Cardiac septum (tissue), 1 donor: ENCODE data around the gene PNMA6E. TPM values are rescaled to one million over a fixed set of nuclear protein-coding genes. Genes with fewer than 3 reads are reported as not detected.

Experiments
- DNase-seq: peaks from one replicate; pipeline ENCODE4 v3.0.0-alpha.2; 2020; ENCODE audit warnings: low spot score
- intact Hi-C: fragments of 100-400 bp; cut with DNase I; formaldehyde crosslinking; loops from one replicate; pipeline ENCODE4 v1.14.0; 2022
- total RNA-seq: library from RNA; stranded (reverse); fragmentation: NEBNext Ultra II Directional; extraction: Animal tissue kit (Norgen Biotek cat#: 25700); gene quantifications from one replicate; pipeline ENCODE4 v1.2.1, GENCODE V29; 2021
- donor health status: DM: no; HTN: no; CAD: no.

The PNMA6E gene
- total RNA-seq, 1 donor from 2014 or later: not detected

DNA sequence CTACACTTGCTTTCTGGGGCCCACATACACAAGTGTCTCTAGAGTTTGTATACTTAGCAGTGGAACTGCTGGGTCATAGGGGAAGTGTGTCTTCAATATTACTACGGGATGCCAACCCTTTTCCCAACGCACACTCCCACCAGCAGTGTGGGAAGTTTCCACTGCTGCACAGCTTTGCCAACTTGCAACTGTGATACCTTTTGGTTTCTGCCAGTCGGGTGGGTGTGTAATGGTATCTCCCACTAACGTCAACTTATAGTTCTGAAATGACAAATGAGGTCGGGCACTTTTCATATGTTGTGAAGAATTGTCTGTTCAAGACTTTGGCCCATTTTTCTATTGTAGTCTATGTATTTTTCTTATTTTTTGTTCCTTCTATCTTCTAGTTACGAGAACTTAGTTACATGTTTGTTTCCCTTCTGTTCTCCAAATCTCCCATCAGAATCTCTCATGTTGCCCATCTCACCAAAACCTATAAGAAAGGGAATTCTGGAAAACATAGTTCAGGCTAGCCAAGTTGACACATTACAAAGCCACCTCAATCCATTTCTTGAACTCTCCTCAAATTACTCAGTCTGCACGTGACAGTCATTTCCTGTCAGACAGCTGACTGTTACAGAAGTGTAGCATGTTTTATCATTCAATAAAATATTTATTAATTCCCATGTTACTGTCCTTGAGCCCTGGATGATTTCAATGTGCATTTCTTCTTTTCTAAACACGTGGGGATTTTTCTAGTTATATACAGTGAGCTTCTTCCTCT is 30.7 kb downstream of the PNMA6E start:
- no peak for DNase-seq
- intact Hi-C loops: no loop called here

DNA sequence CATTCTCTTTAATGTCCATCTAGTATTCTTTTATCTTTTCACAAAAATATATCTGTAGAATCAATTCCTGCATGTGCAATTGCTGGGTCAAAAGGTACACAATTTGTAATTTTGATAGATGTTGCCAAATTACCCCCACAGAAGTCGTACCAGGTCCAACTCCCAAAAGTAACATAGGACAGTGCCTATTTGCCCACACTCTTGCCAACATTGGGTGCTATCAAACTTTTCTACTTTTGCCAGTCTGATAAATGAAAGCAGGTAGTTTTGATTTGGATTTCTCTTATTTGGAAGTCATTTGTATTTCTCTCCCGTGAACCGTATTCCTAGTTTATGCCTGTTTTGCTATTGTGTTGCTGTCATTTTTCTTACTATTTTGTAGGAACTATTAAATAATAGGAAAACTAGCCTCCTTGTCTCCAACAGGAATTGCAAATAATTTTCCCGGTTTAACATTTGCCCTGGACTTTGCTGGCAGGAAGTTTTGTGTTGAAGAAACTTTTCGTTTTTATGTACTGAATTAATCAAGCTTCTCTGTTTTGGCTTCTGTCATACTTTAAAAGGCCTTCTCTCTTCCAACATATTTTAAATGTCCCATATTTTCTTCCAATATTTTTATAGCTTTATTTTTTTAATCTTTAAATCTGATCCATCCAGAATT is 34.1 kb downstream of the PNMA6E start:
- intact Hi-C loops: no loop called here
- DNase-seq: no peak

DNA sequence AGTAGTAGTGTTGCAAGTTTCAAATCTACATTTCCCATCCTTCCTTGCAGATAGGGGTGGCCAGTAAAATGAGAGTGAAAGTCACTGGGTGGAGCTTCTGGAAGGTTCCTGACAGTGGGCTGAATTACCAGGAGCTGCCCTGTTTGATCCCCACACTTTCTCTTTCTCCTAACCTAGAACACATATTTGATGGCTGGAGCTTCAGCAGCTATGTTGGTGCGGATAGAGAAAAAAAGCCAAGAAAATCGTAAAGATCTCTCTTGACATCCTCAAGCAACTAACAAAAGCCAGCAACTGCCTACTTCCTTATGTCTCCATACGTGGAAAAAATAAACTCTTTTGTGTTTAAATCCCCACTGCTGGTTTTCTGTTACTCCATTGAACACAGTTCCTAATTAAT is 35.0 kb downstream of the PNMA6E start:
- intact Hi-C loops: no loop called here
- no peak for DNase-seq

DNA sequence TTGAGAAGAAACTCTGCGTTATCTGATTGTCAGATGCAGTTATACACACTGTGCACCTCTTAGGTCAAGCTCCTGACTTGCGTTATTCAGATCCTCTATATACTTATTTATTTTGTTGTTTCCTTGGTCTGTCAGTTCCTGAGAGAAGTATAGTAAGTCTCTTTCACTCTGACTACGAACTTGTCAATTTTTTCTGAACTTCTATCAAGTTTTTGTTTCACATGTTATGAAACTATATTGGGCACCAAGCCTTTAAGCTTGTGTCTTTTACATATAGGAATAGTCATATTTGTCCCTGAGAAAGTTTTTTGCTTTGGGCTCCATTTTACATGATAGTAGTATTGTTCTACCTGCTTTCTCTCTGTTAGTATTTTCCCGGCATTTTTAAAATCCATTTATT is 35.5 kb downstream of the PNMA6E start:
- intact Hi-C loops: no loop called here
- DNase-seq: no peak

DNA sequence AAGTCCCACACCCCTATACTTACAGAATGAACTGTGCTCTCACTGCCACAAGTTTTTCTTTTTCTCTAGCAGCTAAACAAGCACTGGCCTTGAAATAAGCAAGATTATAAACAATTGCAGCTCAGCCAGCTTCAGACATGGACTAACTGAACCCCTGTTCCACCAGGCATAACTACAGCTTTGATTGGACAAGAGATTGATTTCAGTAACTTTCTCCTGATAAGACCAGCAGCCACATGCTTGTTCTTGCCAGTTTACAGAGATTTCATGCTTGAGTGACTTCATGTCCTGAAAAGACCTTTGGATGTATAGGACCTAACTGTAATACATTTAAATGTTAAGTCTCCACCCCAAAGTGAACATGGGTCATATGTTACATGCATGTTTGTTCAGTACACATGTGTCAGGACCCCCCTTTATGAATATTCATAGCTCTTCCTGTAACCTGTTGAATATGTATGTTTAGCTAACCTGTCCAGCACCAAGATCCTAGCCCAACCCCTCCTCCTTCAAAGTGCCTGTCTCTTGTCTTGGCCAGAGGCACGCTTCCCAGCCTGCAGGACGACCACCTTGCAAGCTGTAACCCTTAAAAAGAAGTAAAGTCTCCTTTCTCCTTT is 39.3 kb downstream of the PNMA6E start:
- no peak for DNase-seq
- intact Hi-C loops: no loop called here

DNA sequence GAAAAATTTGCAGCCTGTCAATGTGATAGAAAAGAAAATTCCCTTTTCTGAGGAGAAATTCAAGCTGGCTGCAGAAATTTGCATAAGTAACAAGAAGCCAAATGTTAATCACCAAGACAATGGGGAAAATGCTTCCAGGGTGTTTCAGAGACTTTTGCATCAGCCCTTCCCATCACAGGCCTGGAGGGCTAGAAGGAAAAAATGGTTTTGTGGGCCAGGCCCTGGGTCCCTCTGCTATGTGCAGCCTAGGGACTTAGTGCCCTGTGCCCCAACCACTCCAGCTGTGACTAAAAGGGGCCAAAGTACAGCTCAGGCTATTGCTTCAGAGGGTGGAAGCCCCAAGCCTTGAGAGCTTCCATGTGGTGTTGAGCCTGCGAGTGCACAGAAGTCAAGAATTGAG is 43.3 kb downstream of the PNMA6E start:
- no peak for DNase-seq
- intact Hi-C loops: no loop called here

DNA sequence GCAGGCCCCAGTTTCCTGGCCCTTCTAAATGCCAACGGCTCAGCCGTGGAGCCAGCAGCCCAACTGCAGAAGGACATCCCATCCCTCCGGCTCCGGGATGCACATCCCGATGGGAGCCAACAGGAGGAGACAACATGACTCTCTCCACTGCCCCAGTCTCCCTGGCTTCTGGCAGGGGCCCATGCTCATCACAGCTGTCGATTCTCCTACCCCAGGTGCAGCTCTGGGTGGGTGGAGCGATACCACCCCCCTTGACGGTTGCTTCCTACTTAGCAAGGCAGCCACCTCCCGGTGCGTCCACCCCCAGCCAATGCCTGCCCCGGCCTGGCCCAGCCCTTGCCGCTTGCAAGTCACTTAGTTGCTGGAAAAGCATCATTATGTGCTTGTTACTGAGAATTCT is 47.7 kb downstream of the PNMA6E start:
- intact Hi-C loops: no loop called here
- no peak for DNase-seq

DNA sequence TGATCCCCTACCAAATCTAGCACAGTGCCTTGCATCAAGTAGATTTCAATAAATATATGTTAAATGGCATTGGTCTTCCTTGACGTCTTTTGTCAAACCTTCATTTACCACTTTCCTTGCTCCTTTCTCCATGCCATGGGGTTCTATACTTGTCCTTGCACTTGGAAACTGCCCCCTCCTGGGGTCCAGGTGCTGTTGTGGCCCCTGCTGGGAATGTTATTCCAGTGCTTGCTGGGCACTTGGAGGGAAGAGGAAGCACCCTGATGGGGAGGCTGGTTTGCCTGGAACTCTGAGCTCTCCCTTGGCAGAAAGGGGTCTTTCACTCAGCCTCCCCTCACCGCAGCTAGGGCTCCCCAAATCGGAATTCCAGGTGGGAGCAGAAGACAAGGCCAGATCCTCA is 48.3 kb downstream of the PNMA6E start:
- no peak for DNase-seq
- intact Hi-C loops: no loop called here

DNA sequence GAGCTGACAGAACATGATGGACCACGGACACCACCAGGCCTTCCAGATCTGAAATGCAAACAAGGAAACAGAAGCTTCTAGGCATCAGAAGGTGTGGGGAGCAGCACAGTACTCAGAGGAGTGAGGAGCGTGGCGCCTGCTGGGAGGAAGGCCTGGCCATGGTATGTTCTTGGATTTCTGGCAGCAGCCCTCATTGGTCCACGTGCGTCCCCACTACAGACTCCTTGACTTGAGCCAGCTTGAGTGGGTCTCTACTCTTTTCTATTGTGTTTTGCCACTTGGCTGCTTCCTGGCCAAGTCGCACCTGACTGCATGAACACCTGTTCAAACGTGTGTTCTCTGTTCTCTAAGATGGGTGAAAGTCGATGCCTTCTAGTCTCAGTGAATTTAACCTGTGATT is 49.2 kb downstream of the PNMA6E start:
- intact Hi-C loops: no loop called here

DNA sequence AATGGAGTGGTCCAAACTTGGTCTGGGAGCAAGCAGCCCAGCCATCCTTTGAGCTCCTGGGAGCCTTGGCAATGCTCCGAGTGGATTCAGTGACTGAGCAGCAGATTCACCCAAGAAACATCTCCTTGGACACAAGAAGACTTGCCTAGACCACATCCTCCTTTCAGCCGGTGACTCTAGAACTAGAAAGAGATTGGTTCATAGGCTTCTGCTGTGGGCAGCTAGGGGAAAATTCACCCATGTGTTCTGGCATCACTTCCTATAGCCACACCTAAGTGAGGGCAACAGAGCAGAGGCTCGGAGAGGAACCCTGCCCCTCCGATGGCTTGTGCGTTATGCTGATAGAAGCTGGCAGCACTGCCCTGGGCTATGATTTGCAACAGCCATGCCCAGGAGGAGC is 51.2 kb downstream of the PNMA6E start:
- no peak for DNase-seq
- intact Hi-C loops: no loop called here

More for the DNA sequence above, 49.2 kb downstream of the PNMA6E start:
- no peak for DNase-seq

DNA sequence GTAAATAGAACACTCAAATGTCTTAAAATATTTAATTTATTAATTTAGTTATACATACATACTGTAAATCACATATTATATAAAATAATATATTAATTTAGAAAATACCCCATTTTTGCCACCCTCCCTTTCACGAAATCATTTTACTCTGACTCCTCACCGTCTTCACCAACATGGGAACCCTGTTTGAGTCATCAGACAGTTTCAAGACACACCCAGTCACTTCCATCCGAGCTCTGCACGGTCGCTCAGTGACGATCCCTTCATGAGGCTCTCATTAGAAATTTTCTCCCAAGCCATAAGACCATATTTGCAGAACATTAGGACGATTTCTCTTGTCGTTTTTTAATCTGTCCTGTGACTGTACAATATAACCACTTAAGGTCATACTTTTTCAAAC is 52.7 kb downstream of the PNMA6E start:
- no peak for DNase-seq
- intact Hi-C loops: no loop called here

DNA sequence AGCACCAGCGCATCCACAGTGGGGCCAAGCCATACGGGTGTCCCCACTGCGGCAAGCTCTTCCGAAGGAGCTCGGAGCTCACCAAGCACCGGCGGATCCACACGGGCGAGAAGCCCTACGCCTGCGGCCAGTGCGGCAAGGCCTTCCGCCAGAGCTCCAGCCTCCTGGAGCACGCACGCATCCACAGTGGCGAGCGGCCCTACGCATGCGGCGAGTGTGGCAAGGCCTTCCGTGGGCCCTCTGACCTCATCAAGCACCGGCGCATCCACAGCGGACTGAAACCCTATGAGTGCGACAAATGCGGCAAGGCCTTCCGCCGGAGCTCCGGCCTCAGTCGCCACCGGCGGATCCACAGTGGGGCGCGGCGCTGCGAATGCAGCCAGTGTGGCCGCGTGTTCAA is 53.6 kb downstream of the PNMA6E start:
- DNase-seq: no peak
- intact Hi-C loops: no loop called here

Other genes starting within 250 kb of the PNMA6E start
- not detected for gene MAGEA1, start 222.1 kb downstream of the PNMA6E start, total RNA-seq
- not detected for gene PNMA6F, start 79.6 kb downstream of the PNMA6E start, total RNA-seq
- gene ZNF275, start 67.2 kb downstream of the PNMA6E start, total RNA-seq: 6.1 TPM
- 0.40 TPM for gene ZFP92, start 10.1 kb upstream of the PNMA6E start, total RNA-seq
- gene TREX2, start 44.7 kb upstream of the PNMA6E start, total RNA-seq: 0.19 TPM
- gene HAUS7, start 69.2 kb upstream of the PNMA6E start, total RNA-seq: 13.4 TPM
- gene BGN, start 93.6 kb upstream of the PNMA6E start, total RNA-seq: 175 TPM
- 0.16 TPM for gene ATP2B3, start 116.3 kb upstream of the PNMA6E start, total RNA-seq
- 23.3 TPM for gene CCNQ, start 197.8 kb upstream of the PNMA6E start, total RNA-seq
- not detected for gene DUSP9, start 245.9 kb upstream of the PNMA6E start, total RNA-seq